CD4-positive, CD25-positive, alpha-beta regulatory T cell (primary cell): ENCODE data around the gene SDK1. TPM values are rescaled to one million over a fixed set of nuclear protein-coding genes. Genes with fewer than 3 reads are reported as not detected.

Experiments
- ATAC-seq, 2 donors: fragments of 150-1000 bp; cut with Tn5 transposase; one replicate each; pipeline ENCODE4 v1.10.0; 2021; ENCODE audit warnings: low read depth in 2 of 2, moderate number of reproducible peaks in 2 of 2, moderate library complexity in 1 of 2
- DNase-seq, 3 donors: peaks; one replicate each; pipeline versions ENCODE4 v3.0.0 to v3.0.0-alpha.2; 2012 to 2022; ENCODE audit warnings: mixed read lengths in 1 of 3
- H3K27ac ChIP-seq: one replicate; pipeline ENCODE4 v1.7.0; 2013; ENCODE audit warnings: mild to moderate bottlenecking, low read length; ENCODE audit not compliant: insufficient read depth, poor library complexity, severe bottlenecking
- H3K27me3 ChIP-seq: one replicate; pipeline ENCODE4 v1.7.0; 2013; ENCODE audit warnings: low read length; ENCODE audit not compliant: control insufficient read depth, insufficient read depth
- H3K36me3 ChIP-seq: one replicate; pipeline ENCODE4 v1.7.0; 2013; ENCODE audit warnings: mild to moderate bottlenecking, low read length, moderate library complexity; ENCODE audit not compliant: control insufficient read depth, insufficient read depth
- H3K4me1 ChIP-seq: 2 replicates; pipeline ENCODE4 v1.7.0; 2013; ENCODE audit warnings: mild to moderate bottlenecking, low read length; ENCODE audit not compliant: insufficient read depth, control insufficient read depth, poor library complexity, severe bottlenecking
- H3K4me3 ChIP-seq: one replicate; pipeline ENCODE4 v1.7.0; 2013; ENCODE audit warnings: low read depth, mild to moderate bottlenecking, low read length, moderate library complexity
- H3K9me3 ChIP-seq, 2 experiments: 1 replicate in 1 of 2; 2 replicates in 1 of 2; pipeline ENCODE4 v1.7.0; 2013; ENCODE audit warnings: low read length in 2 of 2, mild to moderate bottlenecking in 1 of 2, moderate library complexity in 1 of 2; ENCODE audit not compliant: control insufficient read depth in 2 of 2
- H3K27ac Mint-ChIP-seq, 3 donors: one replicate each; pipeline ENCODE4 v1.8.0; 2020 to 2022; ENCODE audit warnings: mild to moderate bottlenecking in 3 of 3, mixed read lengths in 3 of 3, moderate library complexity in 2 of 3
- H3K27me3 Mint-ChIP-seq: one replicate; pipeline ENCODE4 v1.8.0; 2022; ENCODE audit warnings: mild to moderate bottlenecking, mixed read lengths
- H3K36me3 Mint-ChIP-seq: one replicate; pipeline ENCODE4 v1.8.0; 2020; ENCODE audit warnings: mixed read lengths
- H3K4me1 Mint-ChIP-seq, 4 donors: one replicate each; pipeline ENCODE4 v1.8.0; 2020 to 2022; ENCODE audit warnings: mixed read lengths in 4 of 4, mild to moderate bottlenecking in 1 of 4
- H3K4me3 Mint-ChIP-seq, 4 donors: one replicate each; pipeline ENCODE4 v1.8.0; 2020 to 2022; ENCODE audit warnings: mild to moderate bottlenecking in 4 of 4, mixed read lengths in 4 of 4, moderate library complexity in 3 of 4
- H3K9me3 Mint-ChIP-seq, 7 donors: one replicate each; pipeline ENCODE4 v1.8.0; 2020 to 2022; ENCODE audit warnings: mixed read lengths in 7 of 7, mild to moderate bottlenecking in 3 of 7, moderate library complexity in 2 of 7
- polyA plus RNA-seq, 4 donors: library from polyadenylated mRNA; unstranded; fragments of 300-500 nt; fragmentation: Illumina TruSeq; gene quantifications; one replicate each; pipeline ENCODE4 v1.2.3, GENCODE V29; 2021
- total RNA-seq: library from RNA; stranded (reverse); gene quantifications from one replicate; pipeline ENCODE4 v1.2.3, GENCODE V29; 2022

Gene SDK1
- total and polyA plus RNA-seq, 5 donors from 2014 or later = 0.47 TPM; not detected in 4

DNA sequence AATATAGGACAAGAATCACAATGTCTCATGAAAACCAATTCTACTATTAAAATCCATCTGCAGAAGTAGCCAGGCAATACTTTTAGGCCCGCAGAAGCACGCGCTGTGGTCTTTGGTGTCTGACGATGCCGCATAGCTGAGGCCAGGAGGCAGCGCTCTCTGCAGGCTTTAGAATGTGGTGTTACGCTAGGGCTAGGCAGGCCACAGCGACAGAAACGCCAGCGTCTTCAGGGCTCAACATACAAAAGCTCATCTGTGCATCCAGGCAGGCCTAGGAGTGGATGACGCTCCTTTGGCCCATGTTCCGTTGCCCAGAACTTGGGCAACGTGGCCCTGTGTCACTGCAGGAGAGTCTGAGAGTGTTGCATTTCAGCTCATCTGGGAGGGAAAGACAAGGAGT, 779.9 kb downstream of the SDK1 start:
- H3K9me3 ChIP-seq = peaks cover 0 to 3% of the 10 kb centered on the region in 2 experiments
- Mint-ChIP-seq H3K9me3 (peaks cover 0 to 9% (median 0%) of the 10 kb centered on the region in 7 donors), H3K27ac (no peak overlapping the region), H3K4me1 (peaks cover 0 to 2% (median under 1%) of the 10 kb centered on the region in 4 donors), H3K4me3 (no peak overlapping the region), H3K36me3 (no peaks in the 10 kb centered on the region), H3K27me3 (no peaks in the 10 kb centered on the region)
- ATAC-seq = no peak
- H3K4me3 ChIP-seq = no peak overlapping the region
- H3K36me3 ChIP-seq = no peaks in the 10 kb centered on the region
- H3K4me1 ChIP-seq = no peaks in the 10 kb centered on the region
- no peak for DNase-seq
- H3K27me3 ChIP-seq = no peaks in the 10 kb centered on the region
- no peak overlapping the region for H3K27ac ChIP-seq

- Histone ChIP-seq H3K9me3 (peaks cover 0 to 3% of the 10 kb centered on the region in 2 experiments), H3K4me1 (no peaks in the 10 kb centered on the region), H3K36me3 (no peaks in the 10 kb centered on the region), H3K4me3 (no peak overlapping the region), H3K27ac (peak overlapping the region; percentile 23), H3K27me3 (no peaks in the 10 kb centered on the region)
- Mint-ChIP-seq H3K4me1 (peaks cover 0 to 5% (median 1%) of the 10 kb centered on the region in 4 donors), H3K27ac (no peak overlapping the region), H3K36me3 (no peaks in the 10 kb centered on the region), H3K27me3 (no peaks in the 10 kb centered on the region), H3K9me3 (peaks cover 0 to 9% (median 0%) of the 10 kb centered on the region in 7 donors), H3K4me3 (no peak overlapping the region)
- ATAC-seq (no peak), DNase-seq (no peak)
These were observed 782.5 kb downstream of the SDK1 start for GRCh38 chr7:4083513-4083912.

DNA sequence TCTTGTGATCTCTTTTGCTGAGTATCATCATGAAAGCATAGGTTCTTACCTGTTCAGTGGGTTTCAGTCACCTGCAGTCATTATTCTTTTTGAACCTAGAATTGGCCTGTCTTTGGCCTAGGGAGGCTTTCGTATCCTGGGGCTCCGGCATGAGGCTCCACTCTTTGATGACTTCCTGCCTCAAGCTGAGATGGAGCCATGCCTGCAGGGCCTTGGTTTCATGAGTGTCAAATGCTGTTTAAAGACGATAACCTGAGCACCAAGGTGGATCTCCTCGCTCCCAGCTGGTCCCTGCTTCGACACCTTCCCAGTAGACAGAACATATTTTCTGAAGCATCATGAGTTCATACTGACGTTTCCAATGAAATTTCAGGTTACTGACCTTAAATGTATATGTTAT, 783.2 kb downstream of the SDK1 start:
- Histone ChIP-seq H3K4me3 (no peak overlapping the region), H3K9me3 (peaks cover 0 to 3% of the 10 kb centered on the region in 2 experiments), H3K36me3 (no peaks in the 10 kb centered on the region), H3K4me1 (no peaks in the 10 kb centered on the region), H3K27me3 (no peaks in the 10 kb centered on the region), H3K27ac (no peak overlapping the region)
- no peak overlapping the region for H3K4me3 Mint-ChIP-seq
- no peak for ATAC-seq
- H3K27me3 Mint-ChIP-seq = no peaks in the 10 kb centered on the region
- H3K27ac Mint-ChIP-seq = no peak overlapping the region
- no peaks in the 10 kb centered on the region for H3K36me3 Mint-ChIP-seq
- H3K4me1 Mint-ChIP-seq = peaks cover 0 to 5% (median 1%) of the 10 kb centered on the region in 4 donors
- peaks cover 0 to 9% (median 0%) of the 10 kb centered on the region in 7 donors for H3K9me3 Mint-ChIP-seq
- no peak for DNase-seq

DNA sequence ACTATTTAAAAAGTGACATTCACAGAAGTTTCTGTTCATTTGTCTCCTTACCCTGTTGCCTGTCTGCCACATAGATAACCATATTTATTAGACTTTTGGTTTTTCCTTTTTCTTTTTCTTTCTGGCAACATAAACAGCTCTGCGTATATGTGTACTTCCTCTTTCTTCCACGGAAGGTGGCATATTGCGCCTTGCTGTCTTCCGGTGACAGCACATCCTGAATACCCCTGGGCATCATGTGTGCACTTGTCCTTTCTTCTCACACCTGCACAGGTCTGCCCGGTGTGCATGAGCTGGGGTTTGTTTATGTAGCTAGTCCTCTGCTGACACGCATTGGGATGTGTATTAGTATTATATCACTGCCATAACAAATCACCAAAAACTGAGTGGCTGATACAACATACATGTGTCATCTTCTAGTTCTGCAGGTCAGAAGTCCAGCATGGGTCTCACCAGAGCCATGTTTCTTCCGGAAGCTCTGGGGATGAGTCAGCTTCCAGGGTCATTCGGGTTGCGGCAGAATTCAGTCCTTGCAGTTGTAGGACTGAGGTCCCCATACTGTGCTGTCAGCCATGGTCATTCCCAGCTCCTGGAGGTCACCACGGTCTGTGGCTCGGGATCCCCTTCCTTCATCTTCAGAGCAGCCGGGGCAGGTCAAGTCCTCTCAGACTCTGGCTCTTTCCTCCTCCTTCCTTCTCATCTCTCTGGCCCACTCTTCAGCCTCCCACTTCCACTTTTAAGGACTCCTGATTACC, 785.1 kb downstream of the SDK1 start:
- Histone ChIP-seq H3K36me3 (no peaks in the 10 kb centered on the region), H3K4me3 (no peak overlapping the region), H3K27ac (no peak overlapping the region), H3K4me1 (no peaks in the 10 kb centered on the region), H3K27me3 (no peaks in the 10 kb centered on the region), H3K9me3 (peaks cover 0 to 3% of the 10 kb centered on the region in 2 experiments)
- H3K27me3 Mint-ChIP-seq = no peaks in the 10 kb centered on the region
- H3K4me1 Mint-ChIP-seq = peaks cover 0 to 5% (median 1%) of the 10 kb centered on the region in 4 donors
- ATAC-seq (no peak), DNase-seq (no peak)
- no peaks in the 10 kb centered on the region for H3K36me3 Mint-ChIP-seq
- peaks cover 0 to 9% (median 0%) of the 10 kb centered on the region in 7 donors for H3K9me3 Mint-ChIP-seq
- no peak overlapping the region for H3K4me3 Mint-ChIP-seq
- no peak overlapping the region for H3K27ac Mint-ChIP-seq

GRCh38 chr7:4086723-4087122, 785.7 kb downstream of the SDK1 start:
- Histone ChIP-seq H3K27ac (no peak overlapping the region), H3K4me3 (no peak overlapping the region), H3K4me1 (no peaks in the 10 kb centered on the region), H3K9me3 (peaks cover 0 to 3% of the 10 kb centered on the region in 2 experiments), H3K36me3 (no peaks in the 10 kb centered on the region), H3K27me3 (no peaks in the 10 kb centered on the region)
- Mint-ChIP-seq H3K9me3 (peaks cover 0 to 9% (median 0%) of the 10 kb centered on the region in 7 donors), H3K36me3 (no peaks in the 10 kb centered on the region), H3K4me3 (no peak overlapping the region), H3K27ac (no peak overlapping the region), H3K4me1 (peaks cover 0 to 5% (median 1%) of the 10 kb centered on the region in 4 donors), H3K27me3 (no peaks in the 10 kb centered on the region)
- no peak for DNase-seq
- no peak for ATAC-seq

- Histone ChIP-seq H3K36me3 (no peaks in the 10 kb centered on the region), H3K4me1 (no peaks in the 10 kb centered on the region), H3K27me3 (no peaks in the 10 kb centered on the region), H3K27ac (no peak overlapping the region), H3K4me3 (no peak overlapping the region), H3K9me3 (no peaks in the 10 kb centered on the region)
- DNase-seq (no peak), ATAC-seq (no peak)
- Mint-ChIP-seq H3K36me3 (no peaks in the 10 kb centered on the region), H3K9me3 (no peaks in the 10 kb centered on the region), H3K4me1 (no peaks in the 10 kb centered on the region), H3K27ac (no peak overlapping the region), H3K27me3 (no peaks in the 10 kb centered on the region), H3K4me3 (no peak overlapping the region)
These were observed 790.7 kb downstream of the SDK1 start for GRCh38 chr7:4091767-4092166.

DNA sequence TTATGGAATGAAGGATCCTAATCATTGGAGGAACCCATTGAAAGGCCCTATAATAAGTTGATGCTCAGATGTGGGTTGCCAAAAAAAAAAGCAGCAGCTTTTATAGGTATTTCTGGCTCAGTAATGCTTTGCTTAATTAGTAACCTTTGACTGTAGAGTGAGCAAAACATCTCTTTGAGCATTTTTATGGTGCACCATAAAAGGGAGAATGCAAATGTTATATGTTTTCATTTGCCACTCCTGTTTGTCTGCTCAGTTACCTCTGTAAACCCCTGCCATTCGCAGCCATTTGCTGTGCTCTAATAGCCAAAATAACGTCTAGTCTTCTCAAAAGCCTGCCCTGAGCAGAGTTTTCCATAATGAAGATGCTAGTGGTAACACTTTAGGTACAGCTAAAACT, 792.0 kb downstream of the SDK1 start:
- no peaks in the 10 kb centered on the region for H3K9me3 Mint-ChIP-seq
- Histone ChIP-seq H3K4me3 (no peak overlapping the region), H3K27me3 (no peaks in the 10 kb centered on the region), H3K27ac (no peak overlapping the region), H3K9me3 (no peaks in the 10 kb centered on the region), H3K4me1 (peaks cover 4% of the 10 kb centered on the region), H3K36me3 (no peaks in the 10 kb centered on the region)
- no peaks in the 10 kb centered on the region for H3K36me3 Mint-ChIP-seq
- no peak overlapping the region for H3K4me3 Mint-ChIP-seq
- H3K4me1 Mint-ChIP-seq = no peaks in the 10 kb centered on the region
- H3K27me3 Mint-ChIP-seq = no peaks in the 10 kb centered on the region
- no peak for DNase-seq
- no peak overlapping the region for H3K27ac Mint-ChIP-seq
- ATAC-seq = no peak

GRCh38 chr7:4093483-4093882, 792.4 kb downstream of the SDK1 start:
- no peak for DNase-seq
- Mint-ChIP-seq H3K27me3 (no peaks in the 10 kb centered on the region), H3K27ac (no peak overlapping the region), H3K9me3 (no peaks in the 10 kb centered on the region), H3K36me3 (no peaks in the 10 kb centered on the region), H3K4me3 (no peak overlapping the region), H3K4me1 (no peaks in the 10 kb centered on the region)
- H3K36me3 ChIP-seq = no peaks in the 10 kb centered on the region
- H3K27me3 ChIP-seq = no peaks in the 10 kb centered on the region
- H3K9me3 ChIP-seq = no peaks in the 10 kb centered on the region
- ATAC-seq = no peak
- H3K4me3 ChIP-seq = no peak overlapping the region
- no peak overlapping the region for H3K27ac ChIP-seq
- peaks cover 4% of the 10 kb centered on the region for H3K4me1 ChIP-seq
